ENCODE measurements around the gene KSR1.

- TF ChIP-seq, protein P1, sequence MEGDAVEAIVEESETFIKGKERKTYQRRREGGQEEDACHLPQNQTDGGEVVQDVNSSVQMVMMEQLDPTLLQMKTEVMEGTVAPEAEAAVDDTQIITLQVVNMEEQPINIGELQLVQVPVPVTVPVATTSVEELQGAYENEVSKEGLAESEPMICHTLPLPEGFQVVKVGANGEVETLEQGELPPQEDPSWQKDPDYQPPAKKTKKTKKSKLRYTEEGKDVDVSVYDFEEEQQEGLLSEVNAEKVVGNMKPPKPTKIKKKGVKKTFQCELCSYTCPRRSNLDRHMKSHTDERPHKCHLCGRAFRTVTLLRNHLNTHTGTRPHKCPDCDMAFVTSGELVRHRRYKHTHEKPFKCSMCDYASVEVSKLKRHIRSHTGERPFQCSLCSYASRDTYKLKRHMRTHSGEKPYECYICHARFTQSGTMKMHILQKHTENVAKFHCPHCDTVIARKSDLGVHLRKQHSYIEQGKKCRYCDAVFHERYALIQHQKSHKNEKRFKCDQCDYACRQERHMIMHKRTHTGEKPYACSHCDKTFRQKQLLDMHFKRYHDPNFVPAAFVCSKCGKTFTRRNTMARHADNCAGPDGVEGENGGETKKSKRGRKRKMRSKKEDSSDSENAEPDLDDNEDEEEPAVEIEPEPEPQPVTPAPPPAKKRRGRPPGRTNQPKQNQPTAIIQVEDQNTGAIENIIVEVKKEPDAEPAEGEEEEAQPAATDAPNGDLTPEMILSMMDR (IDR thresholded peaks at IDR 0.05) = no peak
- TF ChIP-seq POLR2A (IDR thresholded peaks at IDR 0.05) = no peak
Measured at GRCh38 chr17:27593232-27593856, 137.1 kb downstream of the KSR1 start.
